GM10266 (cell line): ENCODE results near the gene ARHGEF7.

ENCODE experiments used
- DNase-seq: peaks from one replicate; pipeline ENCODE4 v3.0.0; 2012; ENCODE audit errors: extremely low spot score
- CTCF ChIP-seq: IDR thresholded peaks from 2 replicates; pipeline ENCODE4 v1.5.1; 2012; ENCODE audit warnings: mild to moderate bottlenecking, low read depth; ENCODE audit not compliant: control insufficient read depth, insufficient read depth; ENCODE audit errors: missing control alignments

The ARHGEF7 gene

GRCh38 chr13:111153279-111153976 is 38.3 kb downstream of the ARHGEF7 start:
- DNase-seq, result peak; percentile 97
- peak; percentile 36 for TF ChIP-seq CTCF

- peak; percentile 18 for TF ChIP-seq CTCF
- peak; percentile 52 for DNase-seq
Measured at GRCh38 chr13:111153977-111154332, 38.8 kb downstream of the ARHGEF7 start.

GRCh38 chr13:111156421-111156820 is 41.3 kb downstream of the ARHGEF7 start:
- no peak for TF ChIP-seq CTCF
- DNase-seq, result no peak

- DNase-seq, result no peak
- no peak for TF ChIP-seq CTCF
Measured at GRCh38 chr13:111158136-111158805, 43.2 kb downstream of the ARHGEF7 start.

GRCh38 chr13:111159362-111160320 is 44.5 kb downstream of the ARHGEF7 start:
- DNase-seq, result no peak
- TF ChIP-seq CTCF, result no peak

GRCh38 chr13:111160648-111161047 is 45.5 kb downstream of the ARHGEF7 start:
- TF ChIP-seq CTCF, result no peak
- no peak for DNase-seq
